ENCODE data around the gene LRCH4.
"Not testable (repeated sequence)": the region's sequence is repeated elsewhere in the genome, so short reads cannot be mapped to it uniquely, and the experiment has no call there.

LRCH4 gene

DNA sequence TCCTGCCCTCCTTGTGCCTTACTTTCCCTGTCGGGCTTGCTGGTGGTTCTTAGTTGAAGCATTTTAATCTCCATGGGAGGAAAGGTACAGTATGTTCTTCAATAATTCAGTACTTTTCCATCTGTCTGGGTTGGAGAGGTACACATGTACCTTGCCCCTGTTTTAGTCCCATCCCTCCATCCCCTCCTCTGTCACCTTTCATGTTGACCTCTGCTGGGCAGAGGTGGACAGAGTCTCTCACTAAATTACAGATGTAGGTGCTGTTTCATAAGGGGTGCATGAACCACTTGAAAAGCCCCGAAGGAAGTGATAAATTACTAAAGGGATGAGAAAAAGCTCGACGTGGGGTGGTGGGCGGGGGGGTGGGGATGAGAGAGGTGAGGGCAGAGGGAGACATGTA lies 41.5 kb downstream of the LRCH4 start:
- no peaks in the 10 kb centered on the region for H3K9me2 ChIP-seq (replicated peaks; ENCODE audit: control insufficient read depth, low read length)
- no peaks in the 10 kb centered on the region for H3K27me3 ChIP-seq (ENCODE audit: control insufficient read depth, low read length)
- peaks cover 9% of the 10 kb centered on the region for H3K36me3 ChIP-seq (ENCODE audit: control insufficient read depth, low read length)
- peaks cover 67% of the 10 kb centered on the region for H3K79me2 ChIP-seq (ENCODE audit: control insufficient read depth, low read length)
- H3F3A ChIP-seq (ENCODE audit: control insufficient read depth, insufficient read depth): peaks cover 15% of the 10 kb centered on the region
- H3K4me1 ChIP-seq (ENCODE audit: control insufficient read depth, low read length): peaks cover 80% of the 10 kb centered on the region
- H3K9me3 ChIP-seq (ENCODE audit: control insufficient read depth, insufficient read depth, low read length): no peaks in the 10 kb centered on the region
- H3K4me3 ChIP-seq (ENCODE audit: low read length): no peak overlapping the region
- H3K27ac ChIP-seq (ENCODE audit: low read depth, low read length): no peak overlapping the region
- TF ChIP-seq, protein P1, sequence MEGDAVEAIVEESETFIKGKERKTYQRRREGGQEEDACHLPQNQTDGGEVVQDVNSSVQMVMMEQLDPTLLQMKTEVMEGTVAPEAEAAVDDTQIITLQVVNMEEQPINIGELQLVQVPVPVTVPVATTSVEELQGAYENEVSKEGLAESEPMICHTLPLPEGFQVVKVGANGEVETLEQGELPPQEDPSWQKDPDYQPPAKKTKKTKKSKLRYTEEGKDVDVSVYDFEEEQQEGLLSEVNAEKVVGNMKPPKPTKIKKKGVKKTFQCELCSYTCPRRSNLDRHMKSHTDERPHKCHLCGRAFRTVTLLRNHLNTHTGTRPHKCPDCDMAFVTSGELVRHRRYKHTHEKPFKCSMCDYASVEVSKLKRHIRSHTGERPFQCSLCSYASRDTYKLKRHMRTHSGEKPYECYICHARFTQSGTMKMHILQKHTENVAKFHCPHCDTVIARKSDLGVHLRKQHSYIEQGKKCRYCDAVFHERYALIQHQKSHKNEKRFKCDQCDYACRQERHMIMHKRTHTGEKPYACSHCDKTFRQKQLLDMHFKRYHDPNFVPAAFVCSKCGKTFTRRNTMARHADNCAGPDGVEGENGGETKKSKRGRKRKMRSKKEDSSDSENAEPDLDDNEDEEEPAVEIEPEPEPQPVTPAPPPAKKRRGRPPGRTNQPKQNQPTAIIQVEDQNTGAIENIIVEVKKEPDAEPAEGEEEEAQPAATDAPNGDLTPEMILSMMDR (IDR thresholded peaks at IDR 0.05; ENCODE audit: low read depth, low read length, poor library complexity, severe bottlenecking): no peak
- TF ChIP-seq EZH2phosphoT487 (IDR thresholded peaks at IDR 0.05; ENCODE audit: borderline replicate concordance, low read length): no peak
- H4K20me1 ChIP-seq (ENCODE audit: control insufficient read depth, insufficient read depth, low read depth, low read length): no peaks in the 10 kb centered on the region
- peak overlapping the region; percentile 21 for H3K4me2 ChIP-seq (ENCODE audit: low read length)

DNA sequence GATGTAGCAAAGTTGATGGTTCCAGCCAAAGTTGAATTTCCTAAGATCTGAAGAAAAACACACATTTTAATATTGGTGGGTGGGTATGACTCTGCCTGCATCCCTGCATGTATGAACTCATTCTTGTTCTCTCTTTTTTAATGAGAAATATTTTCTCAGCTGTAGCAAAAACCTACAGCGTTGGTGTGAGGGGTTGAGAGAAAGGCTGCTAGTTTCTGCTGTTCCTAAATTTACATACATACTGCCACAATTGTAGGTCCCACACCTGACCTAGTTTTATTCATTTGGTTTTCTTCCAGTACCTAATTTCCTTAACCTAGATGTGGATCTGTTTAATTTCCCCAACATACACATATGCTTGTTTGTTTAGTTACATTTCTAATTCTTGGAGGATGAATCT lies 42.3 kb downstream of the LRCH4 start:
- TF ChIP-seq, protein P1 (IDR thresholded peaks at IDR 0.05; ENCODE audit: low read depth, low read length, poor library complexity, severe bottlenecking): no peak
- no peak for TF ChIP-seq EZH2phosphoT487 (IDR thresholded peaks at IDR 0.05; ENCODE audit: borderline replicate concordance, low read length)
- H3K79me2 ChIP-seq (ENCODE audit: control insufficient read depth, low read length): peaks cover 69% of the 10 kb centered on the region

DNA sequence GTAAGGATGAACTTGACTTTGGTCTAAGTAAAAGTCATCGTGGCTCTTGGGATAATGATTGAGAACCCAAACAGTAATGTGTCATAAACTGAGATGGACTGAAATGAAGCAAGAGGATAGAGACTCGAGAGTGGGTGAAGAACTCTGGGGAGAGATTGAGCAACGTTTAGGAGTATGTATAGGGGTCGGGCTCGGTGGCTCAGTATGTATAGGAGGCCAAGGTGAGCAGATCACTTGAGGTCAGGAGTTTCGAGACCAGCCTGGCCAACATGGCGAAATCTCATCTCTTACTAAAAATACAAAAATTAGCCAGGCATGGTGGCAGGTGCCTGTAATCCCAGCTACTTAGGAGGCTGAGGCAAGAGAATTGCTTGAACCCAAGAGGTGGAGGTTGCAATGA lies 44.6 kb downstream of the LRCH4 start:
- Histone ChIP-seq H3K79me2 (ENCODE audit: control insufficient read depth, low read length) (peaks cover 58% of the 10 kb centered on the region), H3K4me1 (ENCODE audit: control insufficient read depth, low read length) (peaks cover 55% of the 10 kb centered on the region)
- not testable (repeated sequence) for H3F3A ChIP-seq (ENCODE audit: control insufficient read depth, insufficient read depth); H3K36me3 ChIP-seq (ENCODE audit: control insufficient read depth, low read length); H3K9me2 ChIP-seq (replicated peaks; ENCODE audit: control insufficient read depth, low read length); H3K4me2 ChIP-seq (ENCODE audit: low read length); H3K27ac ChIP-seq (ENCODE audit: low read depth, low read length); H3K9me3 ChIP-seq (ENCODE audit: control insufficient read depth, insufficient read depth, low read length); H4K20me1 ChIP-seq (ENCODE audit: control insufficient read depth, insufficient read depth, low read depth, low read length); H3K27me3 ChIP-seq (ENCODE audit: control insufficient read depth, low read length); H3K4me3 ChIP-seq (ENCODE audit: low read length)

More for the DNA sequence above, 42.3 kb downstream of the LRCH4 start:
- Histone ChIP-seq H3K4me2 (ENCODE audit: low read length) (peak overlapping the region; percentile 21; the same call in 1 of the 2 replicates), H3K4me3 (ENCODE audit: low read length) (no peak overlapping the region), H3K36me3 (ENCODE audit: control insufficient read depth, low read length) (peaks cover 4% of the 10 kb centered on the region; the same call in 1 of the 2 replicates), H3K27me3 (ENCODE audit: control insufficient read depth, low read length) (no peaks in the 10 kb centered on the region), H3K27ac (ENCODE audit: low read depth, low read length) (no peak overlapping the region), H3F3A (ENCODE audit: control insufficient read depth, insufficient read depth) (peaks cover 12% of the 10 kb centered on the region), H3K9me3 (ENCODE audit: control insufficient read depth, insufficient read depth, low read length) (no peaks in the 10 kb centered on the region), H3K9me2 (replicated peaks; ENCODE audit: control insufficient read depth, low read length) (no peaks in the 10 kb centered on the region), H3K4me1 (ENCODE audit: control insufficient read depth, low read length) (peaks cover 72% of the 10 kb centered on the region), H4K20me1 (ENCODE audit: control insufficient read depth, insufficient read depth, low read depth, low read length) (no peaks in the 10 kb centered on the region)

DNA sequence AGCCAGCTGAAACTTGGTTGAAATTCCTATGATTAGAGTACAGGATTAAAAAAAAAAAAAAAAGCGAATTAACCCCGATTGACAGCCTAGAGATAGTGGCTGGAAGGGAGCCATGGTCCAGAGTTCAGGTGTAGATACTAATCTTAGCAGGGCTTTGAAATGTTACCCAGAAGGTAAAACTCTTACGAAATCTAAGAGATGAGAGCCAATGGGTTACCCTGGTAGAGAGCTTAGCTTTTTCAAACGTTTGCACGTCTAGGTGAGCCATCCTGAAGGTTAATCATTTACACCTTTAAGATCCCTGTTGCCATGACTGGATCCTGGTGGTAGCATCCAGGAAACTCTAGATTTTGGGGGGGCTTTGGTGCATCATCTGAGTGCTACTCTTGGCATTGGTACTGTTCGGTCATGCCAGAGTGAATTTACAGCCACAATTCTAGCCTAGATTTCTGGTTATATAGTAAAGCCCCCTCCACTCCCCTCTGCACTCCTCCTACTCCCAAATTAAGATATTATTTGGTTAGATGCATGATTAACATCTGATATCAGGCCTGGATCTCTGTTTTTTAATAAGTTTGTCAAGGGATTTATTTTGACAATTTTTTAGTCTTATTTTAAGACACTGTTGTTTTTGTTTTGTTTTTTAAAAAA lies 45.7 kb downstream of the LRCH4 start:
- Histone ChIP-seq H4K20me1 (ENCODE audit: control insufficient read depth, insufficient read depth, low read depth, low read length) (no peaks in the 10 kb centered on the region), H3K4me3 (ENCODE audit: low read length) (peak overlapping the region; percentile 88), H3K36me3 (ENCODE audit: control insufficient read depth, low read length) (no peaks in the 10 kb centered on the region), H3K79me2 (ENCODE audit: control insufficient read depth, low read length) (peaks cover 47% of the 10 kb centered on the region), H3K4me1 (ENCODE audit: control insufficient read depth, low read length) (peaks cover 43% of the 10 kb centered on the region), H3K4me2 (ENCODE audit: low read length) (peak overlapping the region; percentile 95), H3K9me3 (ENCODE audit: control insufficient read depth, insufficient read depth, low read length) (no peaks in the 10 kb centered on the region), H3K27me3 (ENCODE audit: control insufficient read depth, low read length) (no peaks in the 10 kb centered on the region), H3K27ac (ENCODE audit: low read depth, low read length) (no peak overlapping the region), H3F3A (ENCODE audit: control insufficient read depth, insufficient read depth) (peaks cover 2% of the 10 kb centered on the region; the same call in 1 of the 2 replicates), H3K9me2 (replicated peaks; ENCODE audit: control insufficient read depth, low read length) (no peaks in the 10 kb centered on the region)
- TF ChIP-seq, protein P1 (IDR thresholded peaks at IDR 0.05; ENCODE audit: low read depth, low read length, poor library complexity, severe bottlenecking): no peak
- TF ChIP-seq EZH2phosphoT487 (IDR thresholded peaks at IDR 0.05; ENCODE audit: borderline replicate concordance, low read length): no peak
